Smooth muscle cell (in vitro differentiated cells): ENCODE data around the gene PTGIS. TPM values are rescaled to one million over a fixed set of nuclear protein-coding genes. Genes with fewer than 3 reads are reported as not detected.

ENCODE experiments used
- DNase-seq: peaks from one replicate; lab custom pipeline; 2025; ENCODE audit not compliant: unreplicated experiment; lab: John Stamatoyannopoulos, UW
- H2AFZ ChIP-seq: fragments of 200-600 bp; sonication (generic); 2 replicates; pipeline ENCODE4 v1.6.0; 2016; ENCODE audit warnings: antibody characterized with exemption, low read depth, mild to moderate bottlenecking
- H3F3A ChIP-seq: fragments of 200-600 bp; sonication (generic); 2 replicates; pipeline ENCODE4 v1.6.0; 2017; ENCODE audit warnings: antibody characterized with exemption, low read depth
- H3K27ac ChIP-seq: fragments of 200-600 bp; sonication (generic); 2 replicates; pipeline ENCODE4 v1.5.1; 2016; ENCODE audit warnings: low read depth, mild to moderate bottlenecking
- H3K27me3 ChIP-seq: fragments of 200-600 bp; sonication (generic); 2 replicates; pipeline ENCODE4 v1.6.1; 2016; ENCODE audit warnings: low read depth, mild to moderate bottlenecking
- H3K36me3 ChIP-seq: fragments of 200-600 bp; sonication (generic); 2 replicates; pipeline ENCODE4 v1.5.1; 2016; ENCODE audit warnings: low read depth
- H3K4me1 ChIP-seq: fragments of 200-600 bp; sonication (generic); 2 replicates; pipeline ENCODE4 v1.5.1; 2016; ENCODE audit warnings: low read depth
- H3K4me2 ChIP-seq: fragments of 200-600 bp; sonication (generic); 2 replicates; pipeline ENCODE4 v1.6.0; 2016; ENCODE audit warnings: mild to moderate bottlenecking
- H3K4me3 ChIP-seq: fragments of 200-600 bp; sonication (generic); 2 replicates; pipeline ENCODE4 v1.5.1; 2016; ENCODE audit warnings: mild to moderate bottlenecking
- H3K79me2 ChIP-seq: fragments of 200-600 bp; sonication (generic); 2 replicates; pipeline ENCODE4 v1.6.0; 2016; ENCODE audit warnings: low read depth, mild to moderate bottlenecking
- H3K9ac ChIP-seq: fragments of 200-600 bp; sonication (generic); 2 replicates; pipeline ENCODE4 v1.6.0; 2016; ENCODE audit warnings: low read depth
- H3K9me3 ChIP-seq: fragments of 200-600 bp; sonication (generic); replicated peaks from 2 replicates; pipeline ENCODE4 v1.5.1; 2016; ENCODE audit warnings: low read depth
- H4K20me1 ChIP-seq: fragments of 200-600 bp; sonication (generic); 2 replicates; pipeline ENCODE4 v1.6.0; 2016; ENCODE audit warnings: low read depth
- WGBS: methylation state at CpG from one replicate; pipeline ENCODE4 v1.1.7; 2016; ENCODE audit warnings: low lambda C conversion rate; 5-methylcytosine and 5-hydroxymethylcytosine counted together
- polyA plus RNA-seq: library from polyadenylated mRNA; unstranded; fragments of >200 nt; fragmentation: Nextera tagmentation; extraction: Ambion mirVana; gene quantifications from 2 replicates; pipeline ENCODE4 v1.2.1, GENCODE V29; 2016
- total RNA-seq: library from RNA; depleted of rRNA; stranded (reverse); fragments of >200 nt; gene quantifications from 2 replicates; pipeline ENCODE4 v1.2.3, GENCODE V29; 2014
- TF ChIP-seq, protein P1 (sequence below): fragments of 200-600 bp; sonication (generic); IDR thresholded peaks from 2 replicates; pipeline ENCODE4 v1.5.1; 2017; ENCODE audit warnings: borderline replicate concordance, mild to moderate bottlenecking, antibody characterized with exemption; ENCODE audit not compliant: insufficient read depth, poor library complexity, severe bottlenecking

PTGIS gene
- total and polyA plus RNA-seq, 2 experiments from 2014 or later, result 0.18 to 0.64 TPM

DNA sequence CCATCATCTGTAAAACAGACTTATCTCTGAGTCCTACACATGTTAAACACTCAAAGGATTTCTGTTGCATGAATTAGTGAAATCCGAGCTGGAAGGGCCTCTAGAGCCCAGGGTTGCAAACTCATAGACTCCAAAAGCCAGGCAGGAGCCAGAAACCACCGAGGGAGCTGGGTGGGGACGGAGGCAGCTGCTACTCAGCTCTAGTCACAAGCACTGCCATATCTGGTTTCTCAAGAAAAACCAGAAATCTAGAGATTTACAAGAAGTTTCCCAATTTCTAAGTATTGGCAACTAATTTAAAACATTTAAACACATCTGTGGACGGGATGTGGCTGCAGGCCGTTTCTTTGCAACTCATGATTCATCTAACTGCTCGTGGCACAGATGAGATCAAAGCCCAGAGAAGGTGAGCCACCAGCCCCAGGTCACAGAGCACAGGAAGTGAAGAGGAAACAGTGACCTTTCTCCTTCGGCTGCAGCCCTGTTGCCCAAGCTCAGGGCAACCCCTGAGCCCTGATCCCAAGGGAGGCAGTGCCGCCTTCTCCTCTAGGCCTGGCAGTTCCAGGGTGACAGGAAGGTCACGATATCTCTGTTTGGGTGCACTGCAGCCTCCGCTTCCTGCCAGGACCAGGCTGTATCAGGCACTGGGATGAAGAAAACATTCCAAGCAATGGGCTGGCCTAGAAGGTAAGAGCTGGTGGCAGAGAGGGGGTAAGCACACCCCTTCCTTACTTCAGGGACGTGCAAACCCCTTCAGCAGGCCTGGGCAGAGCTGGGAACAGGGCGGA, 26.4 kb upstream of the PTGIS start:
- H3K36me3 ChIP-seq, result no peaks in the 10 kb centered on the region

DNA sequence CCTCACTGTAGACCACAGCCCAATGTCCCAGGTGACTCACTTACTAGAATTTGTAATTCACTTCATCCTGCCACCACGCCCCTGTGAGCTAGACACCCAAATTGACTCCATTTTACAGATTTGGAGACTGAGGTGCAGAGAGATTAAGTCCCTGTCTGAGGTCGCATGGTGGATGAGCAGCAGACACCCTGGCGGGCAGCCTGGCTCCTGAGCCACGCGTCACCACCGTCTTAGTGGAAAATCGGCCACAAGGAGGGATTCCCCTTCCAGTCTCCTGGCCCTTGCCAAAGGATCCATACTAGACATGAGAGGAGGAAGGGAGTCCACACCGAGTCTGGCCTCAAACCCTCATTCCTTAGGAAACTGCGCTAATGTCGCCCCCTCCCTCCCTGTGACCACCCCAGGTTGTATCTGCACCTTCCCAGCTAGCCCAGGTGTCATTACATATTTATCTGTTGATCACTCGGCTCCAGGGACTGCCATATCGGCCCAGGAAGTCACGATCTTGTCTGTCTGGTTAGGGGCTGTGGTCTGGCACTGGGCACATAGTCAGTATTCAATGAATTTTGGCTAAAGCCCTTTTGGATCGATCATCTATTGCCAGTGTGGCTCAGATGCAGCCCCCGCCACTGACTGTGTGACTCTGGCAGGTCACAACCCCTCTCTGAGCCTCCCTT, 25.7 kb upstream of the PTGIS start:
- Histone ChIP-seq H3K9ac (no peak overlapping the region), H3F3A (no peaks in the 10 kb centered on the region), H3K36me3 (no peaks in the 10 kb centered on the region), H3K4me1 (no peaks in the 10 kb centered on the region), H2AFZ (no peak overlapping the region), H4K20me1 (no peaks in the 10 kb centered on the region), H3K27ac (no peak overlapping the region), H3K27me3 (no peaks in the 10 kb centered on the region), H3K79me2 (no peaks in the 10 kb centered on the region), H3K4me3 (no peak overlapping the region), H3K4me2 (no peak overlapping the region), H3K9me3 (no peaks in the 10 kb centered on the region)
- no peak for DNase-seq
- TF ChIP-seq, protein P1, sequence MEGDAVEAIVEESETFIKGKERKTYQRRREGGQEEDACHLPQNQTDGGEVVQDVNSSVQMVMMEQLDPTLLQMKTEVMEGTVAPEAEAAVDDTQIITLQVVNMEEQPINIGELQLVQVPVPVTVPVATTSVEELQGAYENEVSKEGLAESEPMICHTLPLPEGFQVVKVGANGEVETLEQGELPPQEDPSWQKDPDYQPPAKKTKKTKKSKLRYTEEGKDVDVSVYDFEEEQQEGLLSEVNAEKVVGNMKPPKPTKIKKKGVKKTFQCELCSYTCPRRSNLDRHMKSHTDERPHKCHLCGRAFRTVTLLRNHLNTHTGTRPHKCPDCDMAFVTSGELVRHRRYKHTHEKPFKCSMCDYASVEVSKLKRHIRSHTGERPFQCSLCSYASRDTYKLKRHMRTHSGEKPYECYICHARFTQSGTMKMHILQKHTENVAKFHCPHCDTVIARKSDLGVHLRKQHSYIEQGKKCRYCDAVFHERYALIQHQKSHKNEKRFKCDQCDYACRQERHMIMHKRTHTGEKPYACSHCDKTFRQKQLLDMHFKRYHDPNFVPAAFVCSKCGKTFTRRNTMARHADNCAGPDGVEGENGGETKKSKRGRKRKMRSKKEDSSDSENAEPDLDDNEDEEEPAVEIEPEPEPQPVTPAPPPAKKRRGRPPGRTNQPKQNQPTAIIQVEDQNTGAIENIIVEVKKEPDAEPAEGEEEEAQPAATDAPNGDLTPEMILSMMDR, result no peak
- WGBS, result 83% methylated on average over 15 of the region's 15 CpGs

More for the DNA sequence above, 26.4 kb upstream of the PTGIS start:
- Histone ChIP-seq H3K27me3 (no peaks in the 10 kb centered on the region), H2AFZ (no peak overlapping the region), H3K9me3 (no peaks in the 10 kb centered on the region), H3K9ac (no peak overlapping the region), H4K20me1 (no peaks in the 10 kb centered on the region), H3K4me2 (no peak overlapping the region), H3K27ac (no peak overlapping the region), H3K79me2 (no peaks in the 10 kb centered on the region), H3K4me1 (no peaks in the 10 kb centered on the region), H3F3A (no peaks in the 10 kb centered on the region), H3K4me3 (no peak overlapping the region)
- 38% methylated on average over 12 of the region's 12 CpGs for WGBS
- DNase-seq, result no peak
- TF ChIP-seq, protein P1, result no peak

DNA sequence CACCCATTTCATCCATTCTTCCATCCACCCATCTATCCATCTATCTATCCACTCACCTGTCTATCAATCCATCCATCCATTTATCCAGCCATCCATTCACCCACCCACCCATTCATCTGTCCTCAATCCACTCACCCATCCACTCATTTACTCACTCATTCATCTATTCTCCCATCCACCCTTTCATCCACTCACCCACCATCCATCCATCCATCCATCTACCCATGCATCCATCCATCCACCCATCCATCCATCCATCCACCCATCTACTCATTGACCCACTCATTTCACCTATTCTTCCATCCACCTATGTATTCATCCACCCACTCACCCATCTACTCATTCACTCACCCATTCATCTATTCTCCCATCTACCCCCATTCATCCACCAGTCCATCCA, 24.2 kb upstream of the PTGIS start:
- no peak overlapping the region for H3K27ac ChIP-seq
- H3F3A ChIP-seq, result no peaks in the 10 kb centered on the region
- no peak overlapping the region for H3K9ac ChIP-seq
- no peaks in the 10 kb centered on the region for H4K20me1 ChIP-seq
- no peaks in the 10 kb centered on the region for H3K27me3 ChIP-seq
- H2AFZ ChIP-seq, result no peak overlapping the region
- TF ChIP-seq, protein P1, result no peak
- no peak for DNase-seq
- H3K79me2 ChIP-seq, result no peaks in the 10 kb centered on the region
- H3K36me3 ChIP-seq, result no peaks in the 10 kb centered on the region
- H3K4me2 ChIP-seq, result no peak overlapping the region
- H3K4me1 ChIP-seq, result no peaks in the 10 kb centered on the region
- H3K4me3 ChIP-seq, result no peak overlapping the region
- no peaks in the 10 kb centered on the region for H3K9me3 ChIP-seq
